Natural killer cell (primary cell): ENCODE measurements around the gene DUSP7. TPM values are rescaled to one million over a fixed set of nuclear protein-coding genes. Genes with fewer than 3 reads are reported as not detected.

Experiments used
- ATAC-seq, 3 donors: fragments of 150-1000 bp in 2 of 3; fragments of 200-7000 bp in 1 of 3; cut with Tn5 transposase; 1 replicate in 1 of 3; 2 replicates in 2 of 3; pipeline ENCODE4 v1.10.0; 2021; ENCODE audit warnings: mild to moderate bottlenecking in 2 of 3, moderate library complexity in 2 of 3
- DNase-seq, 2 donors: peaks; one replicate each; pipeline versions ENCODE4 v3.0.0 to v3.0.0-alpha.2; 2013 to 2021; ENCODE audit warnings: mixed read lengths in 1 of 2
- H3K27ac ChIP-seq: one replicate; pipeline ENCODE4 v1.5.1; 2013; ENCODE audit warnings: mild to moderate bottlenecking, low read length
- H3K27me3 ChIP-seq: one replicate; pipeline ENCODE4 v1.6.1; 2013; ENCODE audit warnings: low read length; ENCODE audit not compliant: control insufficient read depth, insufficient read depth
- H3K36me3 ChIP-seq: one replicate; pipeline ENCODE4 v1.6.1; 2013; ENCODE audit warnings: low read length; ENCODE audit not compliant: control insufficient read depth, insufficient read depth
- H3K4me1 ChIP-seq: one replicate; pipeline ENCODE4 v1.6.1; 2013; ENCODE audit warnings: low read length; ENCODE audit not compliant: control insufficient read depth, insufficient read depth
- H3K4me3 ChIP-seq: one replicate; pipeline ENCODE4 v1.5.1; 2013; ENCODE audit warnings: low read length
- H3K9me3 ChIP-seq: one replicate; pipeline ENCODE4 v1.6.1; 2013; ENCODE audit warnings: low read length; ENCODE audit not compliant: control insufficient read depth, insufficient read depth
- H3K27ac Mint-ChIP-seq, 2 donors: one replicate each; pipeline ENCODE4 v1.8.0; 2022; ENCODE audit warnings: mild to moderate bottlenecking in 2 of 2, mixed read lengths in 2 of 2, moderate library complexity in 1 of 2
- H3K27me3 Mint-ChIP-seq, 2 donors: one replicate each; pipeline ENCODE4 v1.8.0; 2022; ENCODE audit warnings: low read depth in 2 of 2, mixed read lengths in 2 of 2
- H3K36me3 Mint-ChIP-seq: one replicate; pipeline ENCODE4 v1.8.0; 2022; ENCODE audit warnings: mixed read lengths
- H3K4me1 Mint-ChIP-seq, 2 donors: one replicate each; pipeline ENCODE4 v1.8.0; 2022; ENCODE audit warnings: mixed read lengths in 2 of 2
- H3K4me3 Mint-ChIP-seq: one replicate; pipeline ENCODE4 v1.8.0; 2022; ENCODE audit warnings: mild to moderate bottlenecking, moderate library complexity, mixed read lengths
- H3K9me3 Mint-ChIP-seq, 2 donors: one replicate each; pipeline ENCODE4 v1.8.0; 2022; ENCODE audit warnings: mixed read lengths in 2 of 2
- WGBS: methylation state at CpG from one replicate; pipeline ENCODE4 v1.1.7; 2013; ENCODE audit warnings: missing lambda C conversion rate; ENCODE audit not compliant: insufficient coverage; 5-methylcytosine and 5-hydroxymethylcytosine counted together
- intact Hi-C: fragments of 100-400 bp; cut with micrococcal nuclease; formaldehyde crosslinking; loops from one replicate; pipeline ENCODE4 v1.14.2; 2022
- total RNA-seq, 4 donors: library from RNA; stranded (reverse); fragments of 120-200 nt in 1 of 4; gene quantifications; one replicate each; pipeline versions ENCODE4 v1.2.3 to v1.2.4, GENCODE V29; 2013 to 2022
- TF ChIP-seq, protein P1 (sequence below): fragments of 200-600 bp; IDR thresholded peaks from one replicate; pipeline ENCODE4 v1.8.0; 2022; ENCODE audit warnings: antibody characterized with exemption

DUSP7 gene
- total RNA-seq, 3 donors from 2014 or later (not counting 1 experiment from before 2014, with no cell fraction given): 8.7 to 17.4 (median 11.6) TPM

DNA sequence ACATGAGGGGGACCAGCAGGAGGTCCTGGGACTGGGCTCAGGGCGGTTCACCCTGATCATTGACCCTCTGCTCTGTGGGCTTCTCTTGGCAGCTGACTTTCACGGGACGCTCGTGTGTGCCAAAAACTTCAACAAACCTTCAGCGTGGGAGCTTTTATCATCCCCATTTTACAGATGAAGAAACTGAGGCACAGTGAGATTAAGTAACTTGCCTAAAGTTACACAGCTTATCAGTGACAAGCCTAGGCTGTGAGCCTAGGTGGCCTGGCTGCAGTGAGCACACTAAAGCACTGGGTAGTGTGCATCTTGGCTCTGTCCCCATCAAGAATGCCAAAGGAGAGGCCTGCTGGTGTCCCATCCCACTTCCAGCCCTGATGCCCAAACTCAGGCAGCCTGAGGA lies 23.6 kb upstream of the DUSP7 start:
- no peaks in the 10 kb centered on the region for H3K27me3 ChIP-seq
- ATAC-seq (no peak), DNase-seq (no peak)
- Mint-ChIP-seq H3K36me3 (no peaks in the 10 kb centered on the region), H3K4me1 (peaks cover under 1 to 4% of the 10 kb centered on the region in 2 donors), H3K4me3 (no peak overlapping the region), H3K27ac (no peak overlapping the region), H3K9me3 (no peaks in the 10 kb centered on the region), H3K27me3 (no peaks in the 10 kb centered on the region)
- 100% methylated on average over 5 of the region's 5 CpGs for WGBS
- no peaks in the 10 kb centered on the region for H3K4me1 ChIP-seq
- no peaks in the 10 kb centered on the region for H3K36me3 ChIP-seq
- H3K4me3 ChIP-seq: no peak overlapping the region
- intact Hi-C loops: no loop called here
- no peaks in the 10 kb centered on the region for H3K9me3 ChIP-seq
- TF ChIP-seq, protein P1, sequence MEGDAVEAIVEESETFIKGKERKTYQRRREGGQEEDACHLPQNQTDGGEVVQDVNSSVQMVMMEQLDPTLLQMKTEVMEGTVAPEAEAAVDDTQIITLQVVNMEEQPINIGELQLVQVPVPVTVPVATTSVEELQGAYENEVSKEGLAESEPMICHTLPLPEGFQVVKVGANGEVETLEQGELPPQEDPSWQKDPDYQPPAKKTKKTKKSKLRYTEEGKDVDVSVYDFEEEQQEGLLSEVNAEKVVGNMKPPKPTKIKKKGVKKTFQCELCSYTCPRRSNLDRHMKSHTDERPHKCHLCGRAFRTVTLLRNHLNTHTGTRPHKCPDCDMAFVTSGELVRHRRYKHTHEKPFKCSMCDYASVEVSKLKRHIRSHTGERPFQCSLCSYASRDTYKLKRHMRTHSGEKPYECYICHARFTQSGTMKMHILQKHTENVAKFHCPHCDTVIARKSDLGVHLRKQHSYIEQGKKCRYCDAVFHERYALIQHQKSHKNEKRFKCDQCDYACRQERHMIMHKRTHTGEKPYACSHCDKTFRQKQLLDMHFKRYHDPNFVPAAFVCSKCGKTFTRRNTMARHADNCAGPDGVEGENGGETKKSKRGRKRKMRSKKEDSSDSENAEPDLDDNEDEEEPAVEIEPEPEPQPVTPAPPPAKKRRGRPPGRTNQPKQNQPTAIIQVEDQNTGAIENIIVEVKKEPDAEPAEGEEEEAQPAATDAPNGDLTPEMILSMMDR: no peak
- H3K27ac ChIP-seq: no peak overlapping the region

DNA sequence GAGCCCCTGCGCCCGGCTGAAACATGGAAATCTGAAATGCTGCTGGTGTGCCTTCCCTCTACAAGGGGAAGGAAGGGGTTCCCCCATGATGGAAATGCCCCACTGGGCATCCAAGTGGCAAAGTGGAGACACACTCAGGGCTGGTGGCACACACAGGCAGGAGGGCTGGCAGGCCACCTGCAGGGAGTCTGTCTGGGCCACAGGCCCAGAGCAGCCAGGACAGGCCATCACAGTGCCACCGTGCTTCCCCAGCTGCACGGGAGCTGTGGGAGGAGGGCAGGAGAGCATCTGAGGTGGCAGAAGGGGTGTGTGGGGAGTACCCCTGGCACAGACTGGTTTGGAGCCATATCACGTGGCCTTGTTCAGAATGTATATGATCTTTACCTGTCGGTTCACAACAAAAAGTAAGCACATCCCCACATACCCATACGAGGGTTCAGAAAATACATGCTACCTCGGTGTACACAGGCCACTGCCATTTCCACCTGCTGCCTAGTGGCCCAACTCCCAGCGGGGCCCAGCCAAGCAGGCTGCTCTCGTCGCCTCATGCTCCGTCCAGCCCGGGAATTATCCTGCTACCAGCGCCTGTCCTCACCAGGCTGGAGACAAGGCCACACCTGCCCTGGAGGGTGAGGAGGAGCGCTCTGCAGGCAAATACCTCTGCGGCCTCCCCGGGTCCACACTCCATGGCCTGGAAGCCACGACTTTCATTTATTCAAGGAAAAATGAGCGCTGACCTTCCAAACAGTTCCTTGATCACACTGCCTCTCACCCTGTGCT lies 22.6 kb upstream of the DUSP7 start:
- TF ChIP-seq, protein P1: no peak
- 97% methylated on average over 19 of the region's 19 CpGs for WGBS
- DNase-seq: no peak
- Mint-ChIP-seq H3K36me3 (no peaks in the 10 kb centered on the region), H3K27me3 (no peaks in the 10 kb centered on the region), H3K4me1 (no peaks in the 10 kb centered on the region), H3K9me3 (no peaks in the 10 kb centered on the region), H3K27ac (no peak overlapping the region), H3K4me3 (no peak overlapping the region)
- Histone ChIP-seq H3K4me3 (no peak overlapping the region), H3K4me1 (no peaks in the 10 kb centered on the region), H3K9me3 (no peaks in the 10 kb centered on the region), H3K36me3 (no peaks in the 10 kb centered on the region), H3K27ac (no peak overlapping the region), H3K27me3 (no peaks in the 10 kb centered on the region)
- intact Hi-C loops: no loop called here
- no peak for ATAC-seq

DNA sequence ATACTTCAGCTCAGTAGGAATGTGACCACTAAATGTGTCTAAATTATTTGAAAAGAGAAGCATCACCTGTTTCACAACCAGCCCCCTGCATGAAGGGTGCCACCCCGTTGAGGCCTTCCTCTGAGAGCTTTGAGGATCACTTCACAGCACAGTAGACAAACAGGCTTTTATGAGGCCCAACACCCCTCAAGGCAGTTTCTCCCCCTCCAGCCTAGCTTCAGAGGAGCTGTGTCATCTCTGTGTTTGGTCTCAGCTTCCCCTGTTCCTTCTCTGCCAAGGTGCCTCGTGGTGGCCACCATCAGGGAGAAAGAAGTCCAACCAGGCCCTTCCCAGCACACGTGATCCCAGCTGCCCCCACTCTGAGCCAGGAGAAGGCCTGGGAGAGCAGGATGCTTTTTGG lies 21.6 kb upstream of the DUSP7 start:
- ATAC-seq (no peak), DNase-seq (no peak)
- no peaks in the 10 kb centered on the region for H3K36me3 Mint-ChIP-seq
- H3K27me3 Mint-ChIP-seq: no peaks in the 10 kb centered on the region
- H3K27me3 ChIP-seq: no peaks in the 10 kb centered on the region
- no peaks in the 10 kb centered on the region for H3K9me3 Mint-ChIP-seq
- TF ChIP-seq, protein P1: no peak
- no peak overlapping the region for H3K27ac Mint-ChIP-seq
- intact Hi-C loops: no loop called here
- no peaks in the 10 kb centered on the region for H3K4me1 Mint-ChIP-seq
- no peaks in the 10 kb centered on the region for H3K36me3 ChIP-seq
- H3K4me1 ChIP-seq: peaks cover 1% of the 10 kb centered on the region
- 45% methylated on average over 3 of the region's 3 CpGs for WGBS
- no peak overlapping the region for H3K4me3 Mint-ChIP-seq
- H3K4me3 ChIP-seq: no peak overlapping the region
- H3K27ac ChIP-seq: no peak overlapping the region
- H3K9me3 ChIP-seq: no peaks in the 10 kb centered on the region
